Body of pancreas (tissue), 4 donors: ENCODE measurements around the gene CD247. TPM values are rescaled to one million over a fixed set of nuclear protein-coding genes. Genes with fewer than 3 reads are reported as not detected.
A peak's percentile ranks its signal among the peaks of the same experiment; 100 is the strongest.

ENCODE experiments used
- ATAC-seq: fragments of 150-250 bp; one replicate; pipeline ENCODE4 v1.9.1; 2016
- DNase-seq, 4 donors: peaks; one replicate each; pipeline ENCODE4 v3.0.0-alpha.2; 2019
- H3K27ac ChIP-seq, 4 donors: fragments of 200-600 bp; sonication (generic); 1 replicate in 3 of 4; 2 replicates in 1 of 4; pipeline versions ENCODE4 v1.5.1 to v1.6.1; 2016 to 2019; ENCODE audit warnings: mild to moderate bottlenecking in 1 of 4, mixed read lengths in 1 of 4, moderate library complexity in 1 of 4
- H3K27me3 ChIP-seq, 2 donors: fragments of 200-600 bp; sonication (generic); one replicate each; pipeline ENCODE4 v1.6.0; 2016; ENCODE audit warnings: mild to moderate bottlenecking in 1 of 2
- H3K36me3 ChIP-seq, 2 donors: fragments of 200-600 bp; sonication (generic); replicated peaks in 1 of 2; 2 replicates each; pipeline ENCODE4 v1.5.1; 2016; ENCODE audit warnings: low read depth in 2 of 2; ENCODE audit not compliant: insufficient read depth in 1 of 2
- H3K4me1 ChIP-seq: fragments of 200-600 bp; sonication (generic); one replicate; pipeline ENCODE4 v1.6.0; 2016
- H3K4me3 ChIP-seq, 2 donors: fragments of 200-600 bp; sonication (generic); 1 replicate in 1 of 2; 2 replicates in 1 of 2; pipeline ENCODE4 v1.5.1; 2016 to 2019
- H3K9me3 ChIP-seq, 3 donors: fragments of 200-600 bp; sonication (generic); 1 replicate in 2 of 3; 2 replicates in 1 of 3; pipeline ENCODE4 v1.5.1; 2016
- CTCF ChIP-seq, 7 experiments: fragments of 450-650 bp in 4 of 7; fragments of 200-600 bp in 3 of 7; sonication (generic) in 3 of 7; IDR thresholded peaks; one replicate each; pipeline ENCODE4 v1.5.1; 2016 to 2019; ENCODE audit warnings: antibody characterized with exemption in 7 of 7
- POLR2A ChIP-seq, 3 donors: fragments of 450-650 bp; IDR thresholded peaks; one replicate each; pipeline ENCODE4 v1.6.1; 2016; ENCODE audit warnings: antibody characterized with exemption in 3 of 3, mild to moderate bottlenecking in 2 of 3
- WGBS, 2 donors: methylation state at CpG; one replicate each; pipeline ENCODE4 v1.1.5; 2017; 5-methylcytosine and 5-hydroxymethylcytosine counted together
- intact Hi-C: fragments of 100-400 bp; cut with DNase I; formaldehyde crosslinking; loops from one replicate; pipeline ENCODE4 v1.15.1; 2023
- total RNA-seq, 2 donors: library from RNA; depleted of rRNA; stranded (reverse); fragments of >200 nt; gene quantifications; one replicate each; pipeline ENCODE4 v1.1.0, GENCODE V29; 2016

Gene CD247
- total RNA-seq, 2 donors from 2014 or later, result 2.3 to 3.3 TPM

DNA sequence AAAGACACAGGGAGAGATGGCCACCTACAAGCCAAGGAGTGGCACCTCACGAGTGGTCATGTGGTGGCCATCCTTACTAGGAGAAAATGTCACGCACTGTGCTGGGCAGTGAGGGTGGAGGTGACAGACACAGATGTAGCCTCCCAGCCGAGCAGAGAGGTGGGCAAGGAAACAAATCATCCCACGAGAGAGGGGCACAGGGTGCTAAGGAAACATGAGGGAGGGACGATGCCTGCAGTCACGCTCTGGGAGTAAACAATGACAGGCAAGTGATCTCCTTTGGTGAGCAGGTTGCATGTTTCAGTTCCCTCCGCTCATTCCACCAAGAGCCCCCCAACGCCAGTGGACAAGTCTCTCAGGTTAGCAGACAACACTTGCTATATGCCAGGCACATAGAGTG lies 65.8 kb downstream of the CD247 start:
- H3K4me3 ChIP-seq, result no peak overlapping the region
- no peak for DNase-seq
- no peaks in the 10 kb centered on the region for H3K36me3 ChIP-seq
- H3K9me3 ChIP-seq, result no peaks in the 10 kb centered on the region
- H3K27ac ChIP-seq, result no peak overlapping the region
- H3K27me3 ChIP-seq, result no peaks in the 10 kb centered on the region
- intact Hi-C loops, result no loop called here
- ATAC-seq, result no peak
- H3K4me1 ChIP-seq, result peaks cover 9% of the 10 kb centered on the region
- WGBS, 2 donors, result 81 to 91% methylated on average over 7 to 8 of the region's 8 CpGs
- TF ChIP-seq CTCF (IDR thresholded peaks at IDR 0.05) (no peak), POLR2A (IDR thresholded peaks at IDR 0.05) (no peak)

DNA sequence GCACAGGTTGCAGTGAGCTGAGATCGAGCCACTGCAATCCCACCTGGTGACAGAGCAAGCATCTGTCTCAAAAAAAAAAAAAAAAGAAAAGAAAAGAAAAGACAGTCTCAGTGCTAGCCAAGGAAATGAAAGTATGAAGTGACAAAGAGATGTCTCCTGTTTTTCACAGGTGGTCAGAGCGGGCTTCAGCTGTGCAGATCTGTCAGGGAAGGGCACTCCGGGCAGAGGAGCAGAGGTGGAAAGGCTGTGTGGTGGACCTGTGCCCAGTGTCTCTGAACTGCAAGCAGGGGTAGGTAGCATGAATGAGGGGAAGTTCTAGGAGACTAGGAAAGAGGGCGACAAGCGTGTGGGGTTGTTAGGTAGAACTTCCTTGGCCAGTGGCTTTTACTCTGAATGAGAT lies 67.5 kb downstream of the CD247 start:
- H3K36me3 ChIP-seq, result no peaks in the 10 kb centered on the region
- H3K4me1 ChIP-seq, result peaks cover 6% of the 10 kb centered on the region
- no peak for DNase-seq
- intact Hi-C loops, result no loop called here
- H3K9me3 ChIP-seq, result no peaks in the 10 kb centered on the region
- H3K27ac ChIP-seq, result no peak overlapping the region
- 72 to 87% methylated on average over 5 of the region's 5 CpGs for WGBS, 2 donors
- H3K4me3 ChIP-seq, result no peak overlapping the region
- H3K27me3 ChIP-seq, result no peaks in the 10 kb centered on the region
- no peak for ATAC-seq
- TF ChIP-seq POLR2A (IDR thresholded peaks at IDR 0.05) (no peak), CTCF (IDR thresholded peaks at IDR 0.05) (no peak)

GRCh38 chr1:167447521-167448136 lies 70.7 kb downstream of the CD247 start:
- peak overlapping the region in 1 of 4 donors; percentile 7 for H3K27ac ChIP-seq
- H3K9me3 ChIP-seq, result no peaks in the 10 kb centered on the region
- no peaks in the 10 kb centered on the region for H3K4me1 ChIP-seq
- no peaks in the 10 kb centered on the region for H3K36me3 ChIP-seq
- WGBS, 2 donors, result 33 to 46% methylated on average over 9 to 10 of the region's 10 CpGs
- DNase-seq (peak; percentile 36 to 64 (median 54)), ATAC-seq (peak; percentile 86)
- no peak overlapping the region for H3K4me3 ChIP-seq
- H3K27me3 ChIP-seq, result no peaks in the 10 kb centered on the region
- TF ChIP-seq CTCF (IDR thresholded peaks at IDR 0.05) (no peak), POLR2A (IDR thresholded peaks at IDR 0.05) (peak in 1 of 3 donors; percentile 28)
- intact Hi-C loops, result no loop called here

DNA sequence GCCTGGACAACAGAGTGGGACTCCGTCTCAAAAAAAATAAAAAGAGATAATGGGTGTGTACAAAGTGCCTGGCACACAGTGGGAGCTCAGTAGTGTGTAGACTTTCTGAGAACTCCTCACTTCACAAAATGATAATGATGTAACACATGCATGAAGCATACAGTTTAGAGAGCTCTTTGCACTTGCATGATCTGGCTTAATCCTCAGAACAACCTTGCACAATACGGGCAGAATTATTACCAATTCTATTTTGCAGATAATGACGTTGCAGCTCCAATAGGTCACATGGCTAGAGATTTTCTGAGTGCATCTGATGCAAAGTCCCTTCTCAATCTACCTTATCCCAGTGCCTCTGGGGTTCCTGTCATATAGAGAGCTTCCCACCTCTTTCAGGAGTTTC lies 71.4 kb downstream of the CD247 start:
- no peaks in the 10 kb centered on the region for H3K27me3 ChIP-seq
- DNase-seq (no peak), ATAC-seq (no peak)
- H3K9me3 ChIP-seq, result no peaks in the 10 kb centered on the region
- no peak overlapping the region for H3K4me3 ChIP-seq
- intact Hi-C loops, result no loop called here
- TF ChIP-seq POLR2A (IDR thresholded peaks at IDR 0.05), result no peak
- TF ChIP-seq CTCF (IDR thresholded peaks at IDR 0.05), result no peak
- 58 to 60% methylated on average over 3 of the region's 3 CpGs for WGBS, 2 donors
- no peaks in the 10 kb centered on the region for H3K4me1 ChIP-seq
- H3K27ac ChIP-seq, result peak overlapping the region in 1 of 4 donors; percentile 7
- H3K36me3 ChIP-seq, result no peaks in the 10 kb centered on the region

DNA sequence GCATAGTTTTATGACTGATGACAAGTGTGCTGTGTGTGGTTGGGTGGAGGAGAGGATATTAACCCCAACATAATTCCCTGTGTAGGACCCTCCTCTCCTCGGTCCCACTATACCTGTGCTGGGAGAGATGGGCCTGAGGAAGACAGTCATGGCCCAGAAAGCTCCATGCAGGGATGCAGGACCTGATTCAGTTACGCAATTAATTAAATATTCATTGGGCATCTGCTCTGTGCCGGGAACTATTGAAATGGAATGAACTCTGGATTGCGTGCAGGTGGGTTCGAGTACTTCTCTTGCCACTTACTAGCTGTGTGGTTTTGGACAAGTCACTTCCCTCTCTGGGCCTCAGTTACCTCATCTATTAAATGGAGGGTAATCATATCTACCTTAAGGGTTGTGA lies 74.6 kb downstream of the CD247 start:
- 79 to 80% methylated on average over 5 of the region's 5 CpGs for WGBS, 2 donors
- no peak for ATAC-seq
- DNase-seq, result no peak
- H3K27me3 ChIP-seq, result no peaks in the 10 kb centered on the region
- H3K4me1 ChIP-seq, result peaks cover 9% of the 10 kb centered on the region
- H3K27ac ChIP-seq, result no peak overlapping the region
- TF ChIP-seq CTCF (IDR thresholded peaks at IDR 0.05) (no peak), POLR2A (IDR thresholded peaks at IDR 0.05) (no peak)
- H3K9me3 ChIP-seq, result no peaks in the 10 kb centered on the region
- H3K36me3 ChIP-seq, result no peaks in the 10 kb centered on the region
- intact Hi-C loops, result loop anchor here (5.0 kb wide), 2 partner anchors 176 to 376 kb away; no protein-coding TSS in a partner anchor
- no peak overlapping the region for H3K4me3 ChIP-seq
